NCI-H1092 treated with DMSO at 0.1 percent for 48 hours (cell line): ENCODE measurements around the gene RAB3C.

Experiments used
- DNase-seq: peaks from one replicate; lab custom pipeline; 2025; lab: John Stamatoyannopoulos, UW

Gene RAB3C

GRCh38 chr5:58885260-58885659 is 302.4 kb downstream of the RAB3C start:
- DNase-seq, result no peak

GRCh38 chr5:58886315-58887207 is 303.7 kb downstream of the RAB3C start:
- DNase-seq, result peak; percentile 44

GRCh38 chr5:58887311-58887710 is 304.4 kb downstream of the RAB3C start:
- no peak for DNase-seq

GRCh38 chr5:58887721-58888409 is 305.0 kb downstream of the RAB3C start:
- no peak for DNase-seq

GRCh38 chr5:58890265-58890664 is 307.4 kb downstream of the RAB3C start:
- no peak for DNase-seq

GRCh38 chr5:58890701-58891085 is 307.8 kb downstream of the RAB3C start:
- DNase-seq, result no peak

- DNase-seq, result peak; percentile 59
Observed at GRCh38 chr5:58891086-58891970, 308.5 kb downstream of the RAB3C start.

GRCh38 chr5:58891971-58892343 is 309.1 kb downstream of the RAB3C start:
- DNase-seq, result no peak

GRCh38 chr5:58893551-58893950 is 310.7 kb downstream of the RAB3C start:
- no peak for DNase-seq

GRCh38 chr5:58898006-58898405 is 315.1 kb downstream of the RAB3C start:
- DNase-seq, result no peak

- no peak for DNase-seq
Observed at GRCh38 chr5:58898538-58898937, 315.7 kb downstream of the RAB3C start.

GRCh38 chr5:58901271-58901670 is 318.4 kb downstream of the RAB3C start:
- DNase-seq, result no peak

- no peak for DNase-seq
Observed at GRCh38 chr5:58902305-58902704, 319.4 kb downstream of the RAB3C start.

GRCh38 chr5:58902765-58903164 is 319.9 kb downstream of the RAB3C start:
- no peak for DNase-seq

- no peak for DNase-seq
Observed at GRCh38 chr5:58904737-58905136, 321.9 kb downstream of the RAB3C start.

GRCh38 chr5:58905944-58906343 is 323.1 kb downstream of the RAB3C start:
- DNase-seq, result no peak
